Aorta (tissue), 5 donors: ENCODE results near the gene CPLX4. TPM values are rescaled to one million over a fixed set of nuclear protein-coding genes. Genes with fewer than 3 reads are reported as not detected.
A peak's percentile ranks its signal among the peaks of the same experiment; 100 is the strongest.
"Not testable (repeated sequence)": the region's sequence is repeated elsewhere in the genome, so short reads cannot be mapped to it uniquely, and the experiment has no call there.

Experiments
- ATAC-seq: fragments of 200-7000 bp; cut with Tn5 transposase; one replicate; pipeline ENCODE4 v1.9.1; 2022; ENCODE audit warnings: moderate library complexity; ENCODE audit not compliant: low FRiP score
- DNase-seq, 2 donors: peaks; one replicate each; pipeline ENCODE4 v3.0.0-alpha.2; 2020
- H3K27ac ChIP-seq, 2 donors: one replicate each; pipeline ENCODE4 v1.5.1; 2013; ENCODE audit warnings: low read length in 2 of 2, mild to moderate bottlenecking in 2 of 2, moderate library complexity in 2 of 2, control low read depth in 1 of 2, inconsistent platforms in 1 of 2, low read depth in 1 of 2
- H3K27me3 ChIP-seq, 2 donors: one replicate each; pipeline ENCODE4 v1.6.1; 2013; ENCODE audit warnings: control low read depth in 1 of 2, low read length in 1 of 2, mild to moderate bottlenecking in 1 of 2, moderate library complexity in 1 of 2; ENCODE audit not compliant: insufficient read depth in 2 of 2, control insufficient read depth in 1 of 2
- H3K36me3 ChIP-seq, 2 donors: one replicate each; pipeline ENCODE4 v1.6.1; 2013; ENCODE audit warnings: control low read depth in 1 of 2, low read length in 1 of 2, mild to moderate bottlenecking in 1 of 2; ENCODE audit not compliant: insufficient read depth in 2 of 2, control insufficient read depth in 1 of 2
- H3K4me1 ChIP-seq, 2 donors: one replicate each; pipeline ENCODE4 v1.6.1; 2013; ENCODE audit warnings: low read length in 2 of 2, control low read depth in 1 of 2, mild to moderate bottlenecking in 1 of 2, moderate library complexity in 1 of 2; ENCODE audit not compliant: insufficient read depth in 2 of 2, control insufficient read depth in 1 of 2
- H3K4me3 ChIP-seq, 2 donors: one replicate each; pipeline ENCODE4 v1.5.1; 2013; ENCODE audit warnings: low read length in 2 of 2, control low read depth in 1 of 2, mild to moderate bottlenecking in 1 of 2
- H3K9me3 ChIP-seq: one replicate; pipeline ENCODE4 v1.6.1; 2013; ENCODE audit warnings: mild to moderate bottlenecking, low read length; ENCODE audit not compliant: control insufficient read depth
- WGBS, 2 donors: extraction: QIAGEN DNeasy Blood & Tissue Kit; methylation state at CpG; one replicate each; pipeline ENCODE4 v1.1.7; 2013; 5-methylcytosine and 5-hydroxymethylcytosine counted together
- intact Hi-C, 2 donors: fragments of 100-400 bp; cut with DNase I; formaldehyde crosslinking; loops; one replicate each; pipeline versions ENCODE4 v1.14.2 to v1.15.0; 2022
- polyA plus RNA-seq, 2 donors: library from polyadenylated mRNA; stranded (reverse); fragments of 200-250 nt; gene quantifications; one replicate each; pipeline ENCODE4 v1.2.3, GENCODE V29; 2013
- total RNA-seq, 2 donors: library from RNA; stranded (reverse); fragmentation: NEBNext Ultra II Directional; extraction: Animal tissue kit (Norgen Biotek cat#: 25700); gene quantifications; one replicate each; pipeline ENCODE4 v1.2.1, GENCODE V29; 2021
- donor health status: healthy with polysubstance abuse.
- donor health status: Bipolar disorder and iron deficiency.
- donor health status: DM: no; HTN: no; CAD: no.
- donor health status: DM: no; HTN: no; CAD: no.
- donor health status: DM: yes; HTN: yes; CAD: no.

CPLX4 gene
- total and polyA plus RNA-seq, 4 donors, result 0.38 TPM; not detected in 3

DNA sequence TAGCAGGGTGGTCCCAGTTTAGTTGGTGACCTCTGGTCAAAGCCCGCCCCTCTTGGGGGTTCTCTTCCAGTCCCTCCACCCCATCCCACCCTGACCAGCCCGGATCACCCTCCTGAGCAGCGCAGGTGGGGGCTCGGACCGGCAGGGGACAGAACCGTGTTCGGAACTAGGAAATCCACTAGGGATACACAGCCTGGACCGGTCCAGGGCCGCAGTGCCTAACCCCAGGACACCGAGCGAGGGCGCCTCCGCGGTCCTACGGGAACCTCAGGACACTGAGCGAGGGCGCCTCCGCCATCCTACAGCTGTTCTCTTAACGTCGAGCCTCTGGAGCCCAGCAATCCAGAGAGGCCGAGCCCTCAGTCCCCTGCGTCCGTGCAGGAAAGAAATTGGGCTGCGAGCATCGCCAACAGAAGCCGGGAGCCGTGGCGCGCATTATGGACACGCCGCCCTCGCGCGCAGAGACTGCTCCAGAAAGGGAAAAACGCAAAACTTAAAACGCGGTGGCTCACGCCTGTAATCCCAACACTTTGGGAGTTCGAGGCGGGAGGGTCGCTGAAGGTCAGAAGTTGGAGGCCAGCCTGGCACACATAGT is 53.7 kb downstream of the CPLX4 start:
- H3K4me1 ChIP-seq, result no peaks in the 10 kb centered on the region
- H3K27me3 ChIP-seq, result peaks cover 1 to 4% of the 10 kb centered on the region in 2 donors
- no peaks in the 10 kb centered on the region for H3K36me3 ChIP-seq
- 3% methylated on average over 41 of the region's 41 CpGs for WGBS, 2 donors
- H3K9me3 ChIP-seq, result no peaks in the 10 kb centered on the region
- intact Hi-C loops, result no loop called here
- DNase-seq (no peak), ATAC-seq (peak; percentile 7)
- no peak overlapping the region for H3K27ac ChIP-seq
- H3K4me3 ChIP-seq, result no peak overlapping the region

GRCh38 chr18:59264121-59264571 is 54.3 kb downstream of the CPLX4 start:
- WGBS, 2 donors, result 1 to 4% methylated on average over 17 of the region's 17 CpGs
- Histone ChIP-seq H3K9me3 (no peaks in the 10 kb centered on the region), H3K4me1 (no peaks in the 10 kb centered on the region), H3K36me3 (no peaks in the 10 kb centered on the region), H3K27me3 (peaks cover 1 to 4% of the 10 kb centered on the region in 2 donors), H3K4me3 (no peak overlapping the region), H3K27ac (no peak overlapping the region)
- no peak for DNase-seq
- no peak for ATAC-seq
- intact Hi-C loops, result no loop called here

GRCh38 chr18:59263661-59264060 is 54.8 kb downstream of the CPLX4 start:
- intact Hi-C loops, result no loop called here
- 5 to 6% methylated on average over 16 of the region's 16 CpGs for WGBS, 2 donors
- no peak overlapping the region for H3K27ac ChIP-seq
- H3K9me3 ChIP-seq, result no peaks in the 10 kb centered on the region
- no peak overlapping the region for H3K4me3 ChIP-seq
- DNase-seq, result no peak
- H3K36me3 ChIP-seq, result no peaks in the 10 kb centered on the region
- no peak for ATAC-seq
- H3K27me3 ChIP-seq, result peaks cover 1 to 4% of the 10 kb centered on the region in 2 donors
- H3K4me1 ChIP-seq, result no peaks in the 10 kb centered on the region

DNA sequence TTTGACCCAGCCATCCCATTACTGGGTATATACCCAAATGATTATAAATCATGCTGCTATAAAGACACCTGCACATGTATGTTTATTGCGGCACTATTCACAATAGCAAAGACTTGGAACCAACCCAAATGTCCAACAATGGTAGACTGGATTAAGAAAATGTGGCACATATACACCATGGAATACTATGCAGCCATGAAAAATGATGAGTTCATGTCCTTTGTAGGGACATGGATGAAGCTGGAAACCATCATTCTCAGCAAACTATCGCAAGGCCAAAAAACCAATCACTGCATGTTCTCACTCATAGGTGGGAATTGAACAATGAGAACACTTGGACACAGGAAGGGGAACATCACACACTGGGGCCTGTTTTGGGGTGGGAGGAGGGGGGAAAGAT is 56.2 kb downstream of the CPLX4 start:
- H3K4me1 ChIP-seq, H3K9me3 ChIP-seq, intact Hi-C loops, ATAC-seq, H3K4me3 ChIP-seq, DNase-seq, H3K36me3 ChIP-seq, H3K27me3 ChIP-seq, H3K27ac ChIP-seq: not testable (repeated sequence)
- 92 to 97% methylated on average over 1 to 2 of the region's 2 CpGs for WGBS, 2 donors

- H3K27ac ChIP-seq, H3K27me3 ChIP-seq, DNase-seq, H3K36me3 ChIP-seq, ATAC-seq, intact Hi-C loops, H3K4me1 ChIP-seq, H3K9me3 ChIP-seq, H3K4me3 ChIP-seq: not testable (repeated sequence)
- 56 to 90% methylated on average over 2 to 3 of the region's 3 CpGs for WGBS, 2 donors
Observed at GRCh38 chr18:59261842-59262241, 56.6 kb downstream of the CPLX4 start.

GRCh38 chr18:59255491-59255890 is 63.0 kb downstream of the CPLX4 start:
- H3K9me3 ChIP-seq, ATAC-seq, DNase-seq, H3K4me1 ChIP-seq, H3K4me3 ChIP-seq, H3K36me3 ChIP-seq, H3K27ac ChIP-seq, intact Hi-C loops, H3K27me3 ChIP-seq: not testable (repeated sequence)
- 82 to 97% methylated on average over 20 to 30 of the region's 30 CpGs for WGBS, 2 donors

DNA sequence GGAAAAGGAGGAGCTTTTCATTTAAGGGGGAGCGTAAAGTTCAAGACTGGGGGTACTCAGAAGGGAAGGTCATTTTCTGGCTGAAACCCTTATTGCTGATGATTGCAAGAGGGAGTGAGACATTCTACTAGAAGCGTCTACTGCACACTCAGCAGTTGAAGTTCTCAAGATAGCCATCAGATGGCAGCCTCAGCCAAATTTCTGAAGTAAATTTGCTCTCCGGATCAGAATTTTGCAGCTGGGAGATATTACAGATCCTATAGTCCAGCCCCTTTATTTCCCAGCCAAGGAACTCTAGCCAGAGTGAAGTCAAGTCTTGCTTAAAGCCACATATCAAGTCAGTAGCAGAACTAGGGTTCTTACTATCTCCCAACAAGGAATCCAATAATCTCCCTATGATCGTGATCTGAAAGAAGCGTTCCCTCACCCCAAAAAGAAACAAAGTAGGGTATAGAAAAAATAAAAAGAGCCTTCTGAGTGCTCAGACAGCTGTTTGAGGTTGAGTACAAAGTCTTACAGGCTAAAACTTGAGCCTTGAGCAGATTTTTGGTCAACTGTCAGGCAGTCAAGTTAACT is 69.2 kb downstream of the CPLX4 start:
- H3K36me3 ChIP-seq, result no peaks in the 10 kb centered on the region
- no peaks in the 10 kb centered on the region for H3K9me3 ChIP-seq
- no peaks in the 10 kb centered on the region for H3K27me3 ChIP-seq
- no peak overlapping the region for H3K4me3 ChIP-seq
- no peak overlapping the region for H3K27ac ChIP-seq
- intact Hi-C loops, result loop anchor here in 1 of 2 donors (5.0 kb wide), 1 partner anchor 153 kb away; no protein-coding TSS in a partner anchor
- DNase-seq (no peak), ATAC-seq (peak; percentile 50)
- H3K4me1 ChIP-seq, result no peaks in the 10 kb centered on the region
- WGBS, 2 donors, result 15 to 22% methylated on average over 5 of the region's 5 CpGs

DNA sequence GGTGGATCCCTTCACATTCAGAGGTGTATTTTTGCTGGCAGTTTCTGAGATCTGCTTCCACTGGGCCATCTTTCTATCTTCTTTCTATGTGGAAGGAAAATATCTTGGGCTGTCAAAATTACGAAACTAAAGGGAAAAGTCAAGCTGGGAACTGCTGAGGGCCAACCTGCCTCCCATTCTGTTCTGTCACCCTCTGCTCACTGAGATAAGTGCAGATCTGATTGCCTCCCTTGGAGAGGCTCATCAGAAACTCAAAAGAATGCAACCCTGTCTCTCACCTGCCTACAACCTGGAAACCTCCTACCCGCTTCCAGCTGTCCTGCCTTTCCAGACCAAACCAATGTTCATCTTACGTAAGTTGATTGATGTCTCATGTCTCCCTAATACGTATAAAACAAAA is 71.7 kb downstream of the CPLX4 start:
- 30 to 38% methylated on average over 4 of the region's 4 CpGs for WGBS, 2 donors
- intact Hi-C loops, result loop anchor here in 1 of 2 donors (5.0 kb wide), 1 partner anchor 156 kb away; no protein-coding TSS in a partner anchor

More for the DNA sequence above, 71.7 kb downstream of the CPLX4 start:
- Histone ChIP-seq H3K9me3 (no peaks in the 10 kb centered on the region), H3K4me3 (no peak overlapping the region), H3K4me1 (no peaks in the 10 kb centered on the region), H3K27me3 (no peaks in the 10 kb centered on the region), H3K36me3 (no peaks in the 10 kb centered on the region), H3K27ac (no peak overlapping the region)
- DNase-seq (no peak), ATAC-seq (no peak)
